Kidney epithelial cell (primary cell): ENCODE data around the gene PJVK. TPM values are rescaled to one million over a fixed set of nuclear protein-coding genes. Genes with fewer than 3 reads are reported as not detected.

Source experiments
- DNase-seq: peaks from one replicate; pipeline ENCODE4 v3.0.0-alpha.2; 2010; ENCODE audit warnings: low read depth
- H3K27me3 ChIP-seq: 2 replicates; pipeline ENCODE4 v1.6.0; 2011; ENCODE audit warnings: low read length; ENCODE audit not compliant: control insufficient read depth, insufficient read depth
- H3K36me3 ChIP-seq: 2 replicates; pipeline ENCODE4 v1.5.1; 2011; ENCODE audit warnings: low read length; ENCODE audit not compliant: control insufficient read depth, insufficient read depth
- H3K4me3 ChIP-seq: 2 replicates; pipeline ENCODE4 v1.5.1; 2011; ENCODE audit warnings: low read depth, mild to moderate bottlenecking, control low read depth, low read length
- CTCF ChIP-seq: IDR thresholded peaks from 2 replicates; pipeline ENCODE4 v1.5.1; 2011; ENCODE audit warnings: mild to moderate bottlenecking, moderate library complexity, low read length, control low read depth, inconsistent platforms; ENCODE audit not compliant: insufficient read depth, poor library complexity, severe bottlenecking
- total RNA-seq: library from RNA; depleted of rRNA; stranded (reverse); fragments of >200 nt; gene quantifications from 2 replicates; pipeline ENCODE4 v1.2.3, GENCODE V29; 2015

Gene PJVK
- total RNA-seq, result 2.7 and 3.8 TPM in 2 replicates

GRCh38 chr2:178450774-178451525 is at the start of gene PJVK, which contains the start of gene PRKRA:
TSS of gene PJVK (plus strand) at chr2:178451378. CDS start at chr2:178453410, 2,032 bp downstream.
TSS of gene PRKRA (minus strand) at chr2:178451175. CDS start at chr2:178451030, 145 bp downstream.
- peak; percentile 82 for DNase-seq
- no peaks in the 10 kb centered on the region for H3K27me3 ChIP-seq
- H3K36me3 ChIP-seq, result no peaks in the 10 kb centered on the region
- no peak for TF ChIP-seq CTCF
- peak within 1 kb of the TSS; percentile 94 for H3K4me3 ChIP-seq

- TF ChIP-seq CTCF, result no peak
- no peak overlapping the region for H3K4me3 ChIP-seq
- no peaks in the 10 kb centered on the region for H3K36me3 ChIP-seq
- no peak for DNase-seq
- H3K27me3 ChIP-seq, result no peaks in the 10 kb centered on the region
Measured at GRCh38 chr2:178401994-178402437, 49.2 kb upstream of the PJVK start.

GRCh38 chr2:178403671-178404306 is 47.4 kb upstream of the PJVK start:
- Histone ChIP-seq H3K4me3 (no peak overlapping the region), H3K36me3 (no peaks in the 10 kb centered on the region), H3K27me3 (no peaks in the 10 kb centered on the region)
- no peak for DNase-seq
- TF ChIP-seq CTCF, result no peak

GRCh38 chr2:178404368-178404767 is 46.8 kb upstream of the PJVK start:
- no peaks in the 10 kb centered on the region for H3K27me3 ChIP-seq
- no peaks in the 10 kb centered on the region for H3K36me3 ChIP-seq
- no peak for TF ChIP-seq CTCF
- H3K4me3 ChIP-seq, result no peak overlapping the region
- peak; percentile 53 for DNase-seq

GRCh38 chr2:178409261-178409660 is 41.9 kb upstream of the PJVK start:
- no peak for TF ChIP-seq CTCF
- Histone ChIP-seq H3K36me3 (no peaks in the 10 kb centered on the region), H3K27me3 (no peaks in the 10 kb centered on the region), H3K4me3 (no peak overlapping the region)
- no peak for DNase-seq
